Measurements from ENCODE around the gene EPB41L4B. TPM values are rescaled to one million over a fixed set of nuclear protein-coding genes. Genes with fewer than 3 reads are reported as not detected.

The EPB41L4B gene
- total RNA-seq, 4 donors from 2014 or later = 0.42 to 2.3 (median 1.5) TPM

DNA sequence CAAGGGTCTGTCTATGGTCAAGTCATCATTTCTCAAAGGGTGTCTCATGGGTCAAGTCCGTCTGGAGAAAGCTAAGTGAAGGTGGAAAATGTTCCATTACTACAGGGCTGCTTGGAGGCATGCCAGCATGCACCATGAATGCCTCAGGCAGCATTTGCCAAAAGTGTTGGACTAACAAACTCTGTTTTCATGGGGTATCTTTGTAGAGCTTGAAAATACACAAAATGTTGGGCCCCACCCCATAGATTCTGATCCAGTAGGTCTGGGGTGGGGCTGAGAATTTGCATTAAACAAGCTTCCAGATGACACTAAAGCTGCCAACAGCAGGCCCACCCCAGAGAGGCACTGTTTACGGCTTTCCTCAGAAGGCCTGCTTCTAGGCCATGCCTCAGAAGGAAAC is 78.8 kb downstream of the EPB41L4B start:
- 66% methylated on average over 2 of the region's 2 CpGs for WGBS
- no peak overlapping the region for H3K4me3 ChIP-seq
- no peaks in the 10 kb centered on the region for H3K9me3 ChIP-seq
- no peak for DNase-seq (ENCODE audit: extremely low spot score)
- peaks cover 0 to 6% (median 0%) of the 10 kb centered on the region in 4 donors for H3K4me1 ChIP-seq
- intact Hi-C loops (cut with DNase I) = loop anchor here (10.0 kb wide), 2 partner anchors 163 to 223 kb away; no protein-coding TSS in a partner anchor
- no peak for TF ChIP-seq POLR2A (IDR thresholded peaks at IDR 0.05; ENCODE audit: low read depth)
- TF ChIP-seq, protein P1, sequence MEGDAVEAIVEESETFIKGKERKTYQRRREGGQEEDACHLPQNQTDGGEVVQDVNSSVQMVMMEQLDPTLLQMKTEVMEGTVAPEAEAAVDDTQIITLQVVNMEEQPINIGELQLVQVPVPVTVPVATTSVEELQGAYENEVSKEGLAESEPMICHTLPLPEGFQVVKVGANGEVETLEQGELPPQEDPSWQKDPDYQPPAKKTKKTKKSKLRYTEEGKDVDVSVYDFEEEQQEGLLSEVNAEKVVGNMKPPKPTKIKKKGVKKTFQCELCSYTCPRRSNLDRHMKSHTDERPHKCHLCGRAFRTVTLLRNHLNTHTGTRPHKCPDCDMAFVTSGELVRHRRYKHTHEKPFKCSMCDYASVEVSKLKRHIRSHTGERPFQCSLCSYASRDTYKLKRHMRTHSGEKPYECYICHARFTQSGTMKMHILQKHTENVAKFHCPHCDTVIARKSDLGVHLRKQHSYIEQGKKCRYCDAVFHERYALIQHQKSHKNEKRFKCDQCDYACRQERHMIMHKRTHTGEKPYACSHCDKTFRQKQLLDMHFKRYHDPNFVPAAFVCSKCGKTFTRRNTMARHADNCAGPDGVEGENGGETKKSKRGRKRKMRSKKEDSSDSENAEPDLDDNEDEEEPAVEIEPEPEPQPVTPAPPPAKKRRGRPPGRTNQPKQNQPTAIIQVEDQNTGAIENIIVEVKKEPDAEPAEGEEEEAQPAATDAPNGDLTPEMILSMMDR (IDR thresholded peaks at IDR 0.05) = no peak
- TF ChIP-seq POLR2AphosphoS5 (IDR thresholded peaks at IDR 0.05) = no peak
- TF ChIP-seq EP300 (IDR thresholded peaks at IDR 0.05) = no peak
- H3K27ac ChIP-seq (replicated peaks in 1 of 4) = no peak overlapping the region
- H3K27me3 ChIP-seq = peaks cover 0 to 12% (median 0%) of the 10 kb centered on the region in 4 donors
- H3K36me3 ChIP-seq = no peaks in the 10 kb centered on the region

DNA sequence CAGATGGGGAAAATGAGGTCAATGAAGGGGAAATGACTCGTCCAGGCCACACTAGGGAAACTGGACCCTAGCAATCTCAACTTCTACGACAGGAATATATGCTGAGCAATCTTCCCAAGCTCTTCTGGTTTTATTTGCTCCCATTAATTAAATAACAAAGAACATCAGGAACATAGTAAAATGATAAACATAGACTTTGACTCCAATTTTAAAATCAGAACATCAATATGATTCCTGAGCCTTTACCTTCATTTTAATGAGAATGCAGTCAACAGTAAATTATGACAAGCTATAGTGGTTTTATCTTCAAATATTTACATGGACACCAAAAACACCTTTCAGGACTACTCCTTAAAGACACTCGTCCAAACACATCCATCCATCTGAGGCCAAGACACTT is 79.7 kb downstream of the EPB41L4B start:
- no peak for DNase-seq (ENCODE audit: extremely low spot score)
- intact Hi-C loops (cut with DNase I) = loop anchor here (10.0 kb wide), 2 partner anchors 164 to 224 kb away; no protein-coding TSS in a partner anchor
- 85% methylated on average over 3 of the region's 3 CpGs for WGBS

DNA sequence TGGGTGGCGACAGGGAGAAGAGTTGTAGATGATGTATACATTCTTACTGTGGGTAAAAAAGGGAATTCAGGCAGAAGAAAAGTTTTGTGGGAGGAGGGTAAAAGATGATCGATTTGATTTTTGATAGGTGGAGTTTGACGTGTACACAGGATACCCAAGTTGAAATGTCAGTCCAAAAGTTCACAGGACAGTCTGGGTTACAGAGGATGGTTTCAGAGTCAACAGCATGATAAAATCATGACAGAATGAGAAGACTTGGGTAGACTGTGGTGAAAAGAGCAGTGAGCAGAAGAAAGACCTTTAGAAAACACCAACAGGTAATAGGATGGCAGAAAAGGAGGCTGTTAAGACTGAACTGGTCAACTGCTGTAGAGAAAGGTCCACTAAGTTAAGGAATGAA is 81.6 kb downstream of the EPB41L4B start:
- Histone ChIP-seq H3K27me3 (no peaks in the 10 kb centered on the region), H3K9me3 (no peaks in the 10 kb centered on the region), H3K27ac (replicated peaks in 1 of 4) (no peak overlapping the region), H3K36me3 (no peaks in the 10 kb centered on the region), H3K4me3 (no peak overlapping the region), H3K4me1 (no peaks in the 10 kb centered on the region)
- TF ChIP-seq, protein P1 (IDR thresholded peaks at IDR 0.05) = no peak
- no peak for TF ChIP-seq POLR2AphosphoS5 (IDR thresholded peaks at IDR 0.05)
- no peak for DNase-seq (ENCODE audit: extremely low spot score)
- WGBS = 91% methylated on average over 3 of the region's 3 CpGs
- intact Hi-C loops (cut with DNase I) = loop anchor here (10.0 kb wide), 1 partner anchor 286 kb away; no protein-coding TSS in a partner anchor

More for the DNA sequence above, 79.7 kb downstream of the EPB41L4B start:
- Histone ChIP-seq H3K4me3 (no peak overlapping the region), H3K9me3 (no peaks in the 10 kb centered on the region), H3K4me1 (peaks cover 0 to 6% (median 0%) of the 10 kb centered on the region in 4 donors), H3K36me3 (no peaks in the 10 kb centered on the region), H3K27me3 (peaks cover 0 to 10% (median 0%) of the 10 kb centered on the region in 4 donors), H3K27ac (replicated peaks in 1 of 4) (no peak overlapping the region)
- TF ChIP-seq POLR2AphosphoS5 (IDR thresholded peaks at IDR 0.05) = no peak
- TF ChIP-seq, protein P1 (IDR thresholded peaks at IDR 0.05) = no peak
- TF ChIP-seq EP300 (IDR thresholded peaks at IDR 0.05) = no peak

DNA sequence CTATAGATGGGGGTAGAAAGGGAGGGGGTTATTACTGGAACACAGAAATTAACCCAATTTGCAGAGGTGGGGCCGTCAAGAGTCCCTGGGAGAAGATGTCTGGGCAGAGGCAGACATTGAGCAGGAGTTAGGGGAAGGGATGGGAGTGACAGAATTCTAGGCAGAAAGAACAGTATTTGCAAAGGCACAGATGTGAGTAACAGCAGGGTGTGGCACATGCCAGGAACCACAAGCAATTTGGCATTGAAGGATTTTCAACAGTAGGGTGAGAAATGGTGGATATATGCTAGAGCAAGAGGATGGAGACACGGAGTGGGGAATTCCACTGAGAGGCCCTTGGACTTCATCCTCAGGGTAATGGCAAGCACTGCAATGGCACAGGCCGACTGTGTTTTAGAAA is 82.2 kb downstream of the EPB41L4B start:
- Histone ChIP-seq H3K27ac (replicated peaks in 1 of 4) (no peak overlapping the region), H3K4me3 (no peak overlapping the region), H3K4me1 (no peaks in the 10 kb centered on the region), H3K9me3 (no peaks in the 10 kb centered on the region), H3K27me3 (no peaks in the 10 kb centered on the region), H3K36me3 (no peaks in the 10 kb centered on the region)
- no peak for TF ChIP-seq POLR2AphosphoS5 (IDR thresholded peaks at IDR 0.05)
- TF ChIP-seq EP300 (IDR thresholded peaks at IDR 0.05) = no peak
- TF ChIP-seq, protein P1 (IDR thresholded peaks at IDR 0.05) = no peak
- no peak for TF ChIP-seq POLR2A (IDR thresholded peaks at IDR 0.05; ENCODE audit: low read depth)
- no peak for DNase-seq (ENCODE audit: extremely low spot score)
- WGBS = 90% methylated on average over 3 of the region's 3 CpGs
- intact Hi-C loops (cut with DNase I) = loop anchor here (10.0 kb wide), 1 partner anchor 286 kb away; no protein-coding TSS in a partner anchor

DNA sequence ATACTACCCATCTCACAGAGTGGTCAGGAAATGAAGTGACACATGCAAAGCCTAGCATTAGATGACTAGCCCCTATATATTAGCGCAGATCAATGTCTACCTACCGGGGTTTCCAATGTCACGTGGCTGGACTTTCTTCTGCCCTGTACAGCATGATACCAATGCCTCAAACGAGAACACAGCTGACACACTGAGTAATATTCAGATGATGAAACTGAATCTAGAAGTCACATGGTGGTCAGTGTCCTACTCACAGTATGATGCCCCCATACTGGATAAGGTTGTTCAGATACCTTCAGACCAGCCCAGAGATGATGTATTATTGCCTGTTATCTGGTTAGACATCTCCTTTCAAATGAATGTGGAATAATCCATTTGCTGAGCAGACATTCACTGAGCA is 82.7 kb downstream of the EPB41L4B start:
- WGBS = 88% methylated on average over 4 of the region's 4 CpGs
- Histone ChIP-seq H3K9me3 (no peaks in the 10 kb centered on the region), H3K27me3 (no peaks in the 10 kb centered on the region), H3K4me3 (no peak overlapping the region), H3K36me3 (no peaks in the 10 kb centered on the region), H3K4me1 (no peaks in the 10 kb centered on the region), H3K27ac (replicated peaks in 1 of 4) (no peak overlapping the region)
- no peak for DNase-seq (ENCODE audit: extremely low spot score)
- intact Hi-C loops (cut with DNase I) = loop anchor here (10.0 kb wide), 1 partner anchor 287 kb away; no protein-coding TSS in a partner anchor
- TF ChIP-seq POLR2AphosphoS5 (IDR thresholded peaks at IDR 0.05) (no peak), EP300 (IDR thresholded peaks at IDR 0.05) (no peak), POLR2A (IDR thresholded peaks at IDR 0.05; ENCODE audit: low read depth) (no peak)
- TF ChIP-seq, protein P1 (IDR thresholded peaks at IDR 0.05) = no peak

All from esophagus muscularis mucosa (tissue), 4 donors.